IMR-90 (cell line): ENCODE data around the gene CKB. TPM values are rescaled to one million over a fixed set of nuclear protein-coding genes. Genes with fewer than 3 reads are reported as not detected.

Experiments used
- ATAC-seq: fragments of 200-7000 bp; cut with Tn5 transposase; 2 replicates; pipeline ENCODE4 v1.9.1; 2020; ENCODE audit warnings: low read depth, mild to moderate bottlenecking, moderate library complexity
- BruUV-seq: library from RNA; stranded (reverse); fragments of 400-500 nt; replicated peaks from 2 replicates; lab custom pipeline; 2021; lab: Mats Ljungman, UMichigan
- CTCF ChIA-PET: fragments of 300-600 bp; formaldehyde crosslinking; extraction: SDS; loops from one replicate; lab custom pipeline; 2021; ENCODE audit warnings: antibody characterized with exemption; lab: Yijun Ruan, JAX
- POLR2A ChIA-PET: fragments of 300-600 bp; sonication (Branson Sonifier 250); formaldehyde crosslinking; loops from one replicate; lab custom pipeline; 2022; ENCODE audit warnings: antibody characterized with exemption; ENCODE audit not compliant: unreplicated experiment; lab: Charles Lee
- DNase-seq: peaks from one replicate; pipeline ENCODE4 v3.0.0; 2013
- H2AFZ ChIP-seq: replicated peaks from 2 replicates; pipeline ENCODE3; 2013; ENCODE audit warnings: low read length, mild to moderate bottlenecking; ENCODE audit not compliant: poor library complexity
- H2AK5ac ChIP-seq: 2 replicates; pipeline ENCODE4 v1.6.1; 2013; ENCODE audit warnings: low read depth, low read length, inconsistent platforms
- H2AK9ac ChIP-seq: replicated peaks from 2 replicates; pipeline ENCODE3; 2013; ENCODE audit warnings: mild to moderate bottlenecking, low read depth, low read length, moderate library complexity; ENCODE audit not compliant: poor library complexity
- H2BK120ac ChIP-seq: 2 replicates; pipeline ENCODE4 v1.6.1; 2013; ENCODE audit warnings: low read depth, low read length, inconsistent platforms
- H2BK15ac ChIP-seq: 3 replicates; pipeline ENCODE4 v1.6.1; 2013; ENCODE audit warnings: low read depth, low read length, inconsistent platforms
- H2BK20ac ChIP-seq: 2 replicates; pipeline ENCODE4 v1.6.1; 2013; ENCODE audit warnings: low read depth, mild to moderate bottlenecking, inconsistent platforms, low read length, moderate library complexity
- H2BK5ac ChIP-seq: 2 replicates; pipeline ENCODE4 v1.6.1; 2013; ENCODE audit warnings: mild to moderate bottlenecking, low read depth, low read length, inconsistent platforms; ENCODE audit not compliant: poor library complexity, severe bottlenecking
- H3K14ac ChIP-seq: replicated peaks from 2 replicates; pipeline ENCODE4 v1.6.1; 2013; ENCODE audit warnings: low read depth, low read length, inconsistent platforms
- H3K18ac ChIP-seq: 2 replicates; pipeline ENCODE4 v1.6.1; 2013; ENCODE audit warnings: low read depth, low read length, control low read depth
- H3K23ac ChIP-seq: 2 replicates; pipeline ENCODE4 v1.6.1; 2013; ENCODE audit warnings: low read depth, low read length, inconsistent platforms
- H3K27ac ChIP-seq: 2 replicates; pipeline ENCODE4 v1.5.1; 2013; ENCODE audit warnings: mild to moderate bottlenecking, control low read depth, low read length; ENCODE audit not compliant: insufficient read depth
- H3K27me3 ChIP-seq: 2 replicates; pipeline ENCODE4 v1.6.1; 2013; ENCODE audit warnings: low read length; ENCODE audit not compliant: control insufficient read depth, insufficient read depth
- H3K36me3 ChIP-seq: 2 replicates; pipeline ENCODE4 v1.6.1; 2013; ENCODE audit warnings: low read length, mixed read lengths; ENCODE audit not compliant: control insufficient read depth, insufficient read depth
- H3K4ac ChIP-seq: 2 replicates; pipeline ENCODE4 v1.6.1; 2013; ENCODE audit warnings: low read depth, low read length, inconsistent platforms
- H3K4me1 ChIP-seq: 2 replicates; pipeline ENCODE4 v1.6.1; 2013; ENCODE audit warnings: low read length, mixed read lengths; ENCODE audit not compliant: control insufficient read depth, insufficient read depth
- H3K4me2 ChIP-seq: 2 replicates; pipeline ENCODE4 v1.6.1; 2013; ENCODE audit warnings: low read depth, mild to moderate bottlenecking, control low read depth, low read length, moderate library complexity
- H3K4me3 ChIP-seq: 2 replicates; pipeline ENCODE4 v1.5.1; 2013; ENCODE audit warnings: low read depth, mild to moderate bottlenecking, control low read depth, low read length, moderate library complexity; ENCODE audit not compliant: insufficient read depth
- H3K56ac ChIP-seq: 2 replicates; pipeline ENCODE4 v1.6.1; 2013; ENCODE audit warnings: low read length, inconsistent platforms; ENCODE audit not compliant: insufficient read depth; ENCODE audit errors: extremely low read depth
- H3K79me1 ChIP-seq, 2 experiments: 2 replicates each; pipeline ENCODE4 v1.6.1; 2013; ENCODE audit warnings: low read length in 2 of 2, inconsistent platforms in 1 of 2, low read depth in 1 of 2
- H3K9ac ChIP-seq: 2 replicates; pipeline ENCODE4 v1.6.1; 2013; ENCODE audit warnings: low read depth, low read length, control low read depth
- H3K9me1 ChIP-seq: 2 replicates; pipeline ENCODE4 v1.6.1; 2013; ENCODE audit warnings: low read length, inconsistent platforms; ENCODE audit not compliant: insufficient read depth
- H3K9me3 ChIP-seq: 2 replicates; pipeline ENCODE4 v1.6.1; 2013; ENCODE audit warnings: low read length; ENCODE audit not compliant: control insufficient read depth, insufficient read depth
- H4K20me1 ChIP-seq: 2 replicates; pipeline ENCODE4 v1.6.1; 2013; ENCODE audit warnings: low read length, inconsistent platforms; ENCODE audit not compliant: insufficient read depth
- H4K5ac ChIP-seq: 2 replicates; pipeline ENCODE4 v1.6.1; 2013; ENCODE audit warnings: mild to moderate bottlenecking, low read depth, low read length, control low read depth
- H4K8ac ChIP-seq, 2 experiments: 2 replicates each; pipeline ENCODE4 v1.6.1; 2013; ENCODE audit warnings: low read depth in 2 of 2, low read length in 2 of 2, control low read depth in 1 of 2, inconsistent platforms in 1 of 2
- H4K91ac ChIP-seq: 2 replicates; pipeline ENCODE4 v1.6.1; 2013; ENCODE audit warnings: low read depth, low read length, inconsistent platforms; ENCODE audit not compliant: insufficient read depth
- BHLHE40 ChIP-seq: fragments of 150-350 bp; IDR thresholded peaks from 2 replicates; pipeline ENCODE4 v1.6.1; 2016; ENCODE audit warnings: mild to moderate bottlenecking, low read depth, low read length
- CEBPB ChIP-seq: IDR thresholded peaks from 2 replicates; pipeline ENCODE4 v1.6.1; 2012; ENCODE audit warnings: low read depth, low read length, improper control_type of control experiment
- CHD1 ChIP-seq: IDR thresholded peaks from 2 replicates; pipeline ENCODE4 v1.6.1; 2012; ENCODE audit warnings: low read depth, low read length, improper control_type of control experiment
- FOS ChIP-seq: fragments of 150-350 bp; IDR thresholded peaks from 2 replicates; pipeline ENCODE4 v1.6.1; 2016; ENCODE audit warnings: low read depth, low read length
- MAZ ChIP-seq: IDR thresholded peaks from 2 replicates; pipeline ENCODE4 v1.6.1; 2012; ENCODE audit warnings: low read depth, mild to moderate bottlenecking, low read length, improper control_type of control experiment, moderate library complexity, borderline replicate concordance
- NFE2L2 ChIP-seq: fragments of 150-350 bp; IDR thresholded peaks from 2 replicates; pipeline ENCODE4 v1.6.1; 2016; ENCODE audit warnings: low read depth, mild to moderate bottlenecking, low read length
- POLR2A ChIP-seq: IDR thresholded peaks from 2 replicates; pipeline ENCODE4 v1.6.1; 2012; ENCODE audit warnings: mild to moderate bottlenecking, low read depth, low read length
- RAD21 ChIP-seq: IDR thresholded peaks from 2 replicates; pipeline ENCODE4 v1.6.1; 2012; ENCODE audit warnings: low read length, improper control_type of control experiment
- RCOR1 ChIP-seq: IDR thresholded peaks from 2 replicates; pipeline ENCODE4 v1.6.1; 2012; ENCODE audit warnings: mild to moderate bottlenecking, low read length, improper control_type of control experiment; ENCODE audit not compliant: insufficient replicate concordance
- SMC3 ChIP-seq: fragments of 150-350 bp; IDR thresholded peaks from 2 replicates; pipeline ENCODE4 v1.6.1; 2016; ENCODE audit warnings: low read depth, mild to moderate bottlenecking, antibody characterized with exemption, low read length, moderate library complexity
- WGBS, 2 experiments: methylation state at CpG; one replicate each; pipeline versions ENCODE4 v1.1.5 to v1.1.7; 2013; ENCODE audit warnings: missing lambda C conversion rate in 2 of 2; ENCODE audit not compliant: insufficient read length in 1 of 2; ENCODE audit errors: extremely low coverage in 2 of 2; 5-methylcytosine and 5-hydroxymethylcytosine counted together
- dilution Hi-C: fragments of 300-500 bp; cut with HindIII; formaldehyde crosslinking; loops from one replicate; pipeline ENCODE4 v1.14.3; 2018; ENCODE audit warnings: low sequenced_read_pairs; ENCODE audit not compliant: unreplicated experiment
- in situ Hi-C: fragments of 300-500 bp; cut with MboI; formaldehyde crosslinking; loops from 3 replicates; pipeline ENCODE4 v1.14.3; 2019; ENCODE audit warnings: low sequenced_read_pairs, inconsistent platforms, mixed read lengths
- intact Hi-C: fragments of 100-400 bp; cut with micrococcal nuclease; formaldehyde crosslinking; loops from 2 replicates; pipeline ENCODE4 v1.10.0; 2022
- polyA plus RNA-seq, 3 experiments: library from polyadenylated mRNA; depleted of rRNA; stranded (reverse); fragments of >200 nt; gene quantifications; 2 replicates each; pipeline ENCODE4 v1.2.3, GENCODE V29; 2012; ENCODE audit warnings: low replicate concordance in 1 of 3
- total RNA-seq: library from RNA; depleted of rRNA; stranded (reverse); fragments of >200 nt; gene quantifications from 2 replicates; pipeline ENCODE4 v1.2.3, GENCODE V29; 2012
- TF ChIP-seq, protein P1 (sequence below): fragments of 150-350 bp; IDR thresholded peaks from 2 replicates; pipeline ENCODE4 v1.6.1; 2016; ENCODE audit warnings: low read depth, mild to moderate bottlenecking, low read length, moderate library complexity, borderline replicate concordance
- TF ChIP-seq, protein P2 (sequence below): fragments of 150-350 bp; IDR thresholded peaks from 2 replicates; pipeline ENCODE4 v1.6.1; 2017; ENCODE audit warnings: mild to moderate bottlenecking, antibody characterized with exemption, low read length, low read depth
- TF ChIP-seq, protein P3 (sequence below): conservative IDR thresholded peaks from 2 replicates; pipeline ENCODE4 v1.5.1; 2012; ENCODE audit warnings: mild to moderate bottlenecking, low read depth, low read length, improper control_type of control experiment

CKB gene
- total and polyA plus RNA-seq, 2 of the 4 experiments (the other 2 are of a cell fraction): 17.7 to 82.6 TPM

DNA sequence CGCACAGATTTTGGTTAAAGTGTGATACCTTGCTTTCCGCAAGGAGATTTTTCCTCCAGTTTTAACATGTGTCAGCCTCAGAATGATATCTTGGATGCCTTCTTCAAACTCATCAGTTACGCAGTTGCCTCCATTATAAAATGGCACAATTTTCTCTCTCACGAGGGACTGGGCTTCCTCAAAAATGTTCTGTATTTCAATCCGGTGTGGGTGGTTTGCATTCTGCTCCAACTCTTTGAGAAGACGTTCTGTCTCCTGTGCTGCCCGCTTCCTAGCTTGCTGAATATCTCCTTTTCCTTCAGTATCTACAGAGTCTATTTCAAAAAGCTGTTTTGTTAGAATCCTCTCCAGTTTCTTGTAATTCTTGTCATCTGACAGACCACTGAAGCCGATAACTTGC lies 38.1 kb upstream of the CKB start:
- no peak for DNase-seq
- TF ChIP-seq, protein P1, sequence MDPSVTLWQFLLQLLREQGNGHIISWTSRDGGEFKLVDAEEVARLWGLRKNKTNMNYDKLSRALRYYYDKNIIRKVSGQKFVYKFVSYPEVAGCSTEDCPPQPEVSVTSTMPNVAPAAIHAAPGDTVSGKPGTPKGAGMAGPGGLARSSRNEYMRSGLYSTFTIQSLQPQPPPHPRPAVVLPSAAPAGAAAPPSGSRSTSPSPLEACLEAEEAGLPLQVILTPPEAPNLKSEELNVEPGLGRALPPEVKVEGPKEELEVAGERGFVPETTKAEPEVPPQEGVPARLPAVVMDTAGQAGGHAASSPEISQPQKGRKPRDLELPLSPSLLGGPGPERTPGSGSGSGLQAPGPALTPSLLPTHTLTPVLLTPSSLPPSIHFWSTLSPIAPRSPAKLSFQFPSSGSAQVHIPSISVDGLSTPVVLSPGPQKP: no peak
- TF ChIP-seq RAD21 (no peak), NFE2L2 (no peak), BHLHE40 (no peak), CEBPB (no peak), CHD1 (no peak), POLR2A (no peak), SMC3 (no peak), FOS (no peak), RCOR1 (no peak), MAZ (no peak)
- TF ChIP-seq, protein P2, sequence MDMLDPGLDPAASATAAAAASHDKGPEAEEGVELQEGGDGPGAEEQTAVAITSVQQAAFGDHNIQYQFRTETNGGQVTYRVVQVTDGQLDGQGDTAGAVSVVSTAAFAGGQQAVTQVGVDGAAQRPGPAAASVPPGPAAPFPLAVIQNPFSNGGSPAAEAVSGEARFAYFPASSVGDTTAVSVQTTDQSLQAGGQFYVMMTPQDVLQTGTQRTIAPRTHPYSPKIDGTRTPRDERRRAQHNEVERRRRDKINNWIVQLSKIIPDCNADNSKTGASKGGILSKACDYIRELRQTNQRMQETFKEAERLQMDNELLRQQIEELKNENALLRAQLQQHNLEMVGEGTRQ: no peak
- TF ChIP-seq, protein P3, sequence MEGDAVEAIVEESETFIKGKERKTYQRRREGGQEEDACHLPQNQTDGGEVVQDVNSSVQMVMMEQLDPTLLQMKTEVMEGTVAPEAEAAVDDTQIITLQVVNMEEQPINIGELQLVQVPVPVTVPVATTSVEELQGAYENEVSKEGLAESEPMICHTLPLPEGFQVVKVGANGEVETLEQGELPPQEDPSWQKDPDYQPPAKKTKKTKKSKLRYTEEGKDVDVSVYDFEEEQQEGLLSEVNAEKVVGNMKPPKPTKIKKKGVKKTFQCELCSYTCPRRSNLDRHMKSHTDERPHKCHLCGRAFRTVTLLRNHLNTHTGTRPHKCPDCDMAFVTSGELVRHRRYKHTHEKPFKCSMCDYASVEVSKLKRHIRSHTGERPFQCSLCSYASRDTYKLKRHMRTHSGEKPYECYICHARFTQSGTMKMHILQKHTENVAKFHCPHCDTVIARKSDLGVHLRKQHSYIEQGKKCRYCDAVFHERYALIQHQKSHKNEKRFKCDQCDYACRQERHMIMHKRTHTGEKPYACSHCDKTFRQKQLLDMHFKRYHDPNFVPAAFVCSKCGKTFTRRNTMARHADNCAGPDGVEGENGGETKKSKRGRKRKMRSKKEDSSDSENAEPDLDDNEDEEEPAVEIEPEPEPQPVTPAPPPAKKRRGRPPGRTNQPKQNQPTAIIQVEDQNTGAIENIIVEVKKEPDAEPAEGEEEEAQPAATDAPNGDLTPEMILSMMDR: no peak
- no peaks in the 10 kb centered on the region for H3K27me3 ChIP-seq
- no peak overlapping the region for H3K4me3 ChIP-seq
- H3K9me3 ChIP-seq: no peaks in the 10 kb centered on the region
- 76% methylated on average over 5 of the region's 8 CpGs; no CpG with 5 or more reads in 1 of the 2 experiments for WGBS, 2 experiments
- no peak overlapping the region for H2BK15ac ChIP-seq
- ChIA-PET CTCF (no interaction called here), POLR2A (no interaction called here)
- no peak overlapping the region for H2AK9ac ChIP-seq
- H4K8ac ChIP-seq: no peak overlapping the region
- peaks cover 15% of the 10 kb centered on the region for H3K36me3 ChIP-seq
- no peak overlapping the region for H4K91ac ChIP-seq
- dilution Hi-C loops: no loop called here
- no peak for ATAC-seq
- H3K4me1 ChIP-seq: peaks cover 18% of the 10 kb centered on the region
- no peak overlapping the region for H3K23ac ChIP-seq
- peaks cover 53% of the 10 kb centered on the region for H4K20me1 ChIP-seq
- H3K9me1 ChIP-seq: peaks cover 3% of the 10 kb centered on the region; the same call in 1 of the 2 replicates
- H2AK5ac ChIP-seq: no peak overlapping the region
- no peak overlapping the region for H3K18ac ChIP-seq
- no peak overlapping the region for H3K4ac ChIP-seq
- no peak overlapping the region for H2BK5ac ChIP-seq
- no peak overlapping the region; the same call in 1 of the 2 replicates for H3K4me2 ChIP-seq
- H3K79me1 ChIP-seq: peaks cover 22 to 62% of the 10 kb centered on the region in 2 experiments
- H3K27ac ChIP-seq: no peak overlapping the region
- H2BK120ac ChIP-seq: no peak overlapping the region
- no peak overlapping the region for H3K56ac ChIP-seq
- no peak overlapping the region for H2BK20ac ChIP-seq
- in situ Hi-C loops: no loop called here
- no peak overlapping the region for H3K9ac ChIP-seq
- intact Hi-C loops: no loop called here
- H2AFZ ChIP-seq: no peak overlapping the region
- H3K14ac ChIP-seq: 0 out of 2 replicates have a peak overlapping the region, but pooled peaks have one; percentile 43
- BruUV-seq: no TSS peak
- H4K5ac ChIP-seq: no peak overlapping the region
